Measurements from ENCODE around the gene FGF11.
"Not testable (repeated sequence)": the region's sequence is repeated elsewhere in the genome, so short reads cannot be mapped to it uniquely, and the experiment has no call there.

The FGF11 gene

GRCh38 chr17:7464081-7464480, 24.8 kb downstream of the FGF11 start:
- no peak for DNase-seq

GRCh38 chr17:7465597-7466275, 26.4 kb downstream of the FGF11 start:
- no peak for DNase-seq

- DNase-seq: no peak
Measured at GRCh38 chr17:7466318-7466638, 27.0 kb downstream of the FGF11 start.

GRCh38 chr17:7466639-7467341, 27.5 kb downstream of the FGF11 start:
- DNase-seq: no peak

- DNase-seq: no peak
Measured at GRCh38 chr17:7467498-7467897, 28.2 kb downstream of the FGF11 start.

GRCh38 chr17:7468290-7468689, 29.0 kb downstream of the FGF11 start:
- DNase-seq: no peak

GRCh38 chr17:7468804-7469389, 29.6 kb downstream of the FGF11 start:
- no peak for DNase-seq

GRCh38 chr17:7469843-7470242, 30.5 kb downstream of the FGF11 start:
- not testable (repeated sequence) for DNase-seq

GRCh38 chr17:7470457-7470973, 31.2 kb downstream of the FGF11 start:
- not testable (repeated sequence) for DNase-seq

- DNase-seq: no peak
Measured at GRCh38 chr17:7471729-7472128, 32.4 kb downstream of the FGF11 start.

GRCh38 chr17:7474767-7475166, 35.5 kb downstream of the FGF11 start:
- not testable (repeated sequence) for DNase-seq

DNA sequence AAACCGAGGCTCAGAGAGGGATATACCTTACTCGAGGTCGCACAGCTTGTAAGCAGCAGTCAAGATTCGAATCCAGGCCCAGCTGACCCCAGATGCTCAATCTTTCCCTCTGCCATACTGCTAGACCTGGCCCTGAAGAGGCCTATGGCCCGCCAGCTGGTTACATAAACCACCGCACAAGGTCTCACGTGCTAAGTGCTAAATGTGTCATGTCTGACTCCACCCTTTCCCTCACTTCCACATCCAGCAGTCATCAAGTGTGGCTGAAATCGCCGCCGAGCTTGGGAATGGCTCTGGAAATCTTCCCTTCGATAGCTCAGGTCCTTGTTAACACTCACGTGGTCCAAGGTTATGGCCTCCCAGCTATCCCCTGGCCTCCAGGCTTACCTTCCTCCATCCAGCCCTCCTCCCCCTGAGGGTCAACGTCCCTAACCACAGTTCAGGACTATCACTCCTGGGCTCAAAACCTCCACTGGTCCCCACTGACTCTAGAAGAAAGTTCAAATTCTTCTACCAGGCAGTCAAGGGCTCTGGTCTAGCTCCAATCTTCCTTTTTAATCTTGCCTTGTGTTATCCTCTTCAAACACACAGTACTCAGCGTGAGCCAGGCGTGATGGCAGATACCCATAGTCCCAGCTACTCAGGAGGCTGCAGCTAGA, 36.6 kb downstream of the FGF11 start:
- DNase-seq: no peak

- no peak for DNase-seq
Measured at GRCh38 chr17:7476494-7476893, 37.2 kb downstream of the FGF11 start.

DNA sequence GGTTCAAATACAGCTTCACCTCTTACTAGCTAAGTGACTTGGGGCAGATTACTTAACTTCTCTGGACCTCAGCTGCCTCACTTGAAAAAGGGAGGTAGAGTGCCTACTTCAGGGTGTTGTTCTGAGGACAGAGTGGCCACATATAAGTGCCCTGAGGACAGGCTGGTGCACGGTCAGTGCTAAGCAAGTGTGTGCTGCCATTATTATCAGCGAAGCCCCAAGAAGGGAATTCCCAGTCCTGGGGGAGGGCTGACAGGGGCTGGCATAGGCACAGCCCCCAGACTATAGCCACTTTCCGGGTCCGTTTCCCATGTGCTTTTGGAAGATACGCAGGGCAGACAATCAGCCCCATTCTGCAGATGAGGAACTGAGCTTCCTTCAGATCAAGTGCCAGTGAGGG, 37.6 kb downstream of the FGF11 start:
- no peak for DNase-seq

- no peak for DNase-seq
Measured at GRCh38 chr17:7477392-7478275, 38.3 kb downstream of the FGF11 start.

- DNase-seq: no peak
Measured at GRCh38 chr17:7478276-7479212, 39.2 kb downstream of the FGF11 start.

GRCh38 chr17:7479213-7480088, 40.1 kb downstream of the FGF11 start, which contains the start of gene ZBTB4:
Gene ZBTB4, minus strand, starts transcription at chr17:7479631. Its CDS starts 12,830 bp downstream, at chr17:7466801.
- no peak for DNase-seq

DNA sequence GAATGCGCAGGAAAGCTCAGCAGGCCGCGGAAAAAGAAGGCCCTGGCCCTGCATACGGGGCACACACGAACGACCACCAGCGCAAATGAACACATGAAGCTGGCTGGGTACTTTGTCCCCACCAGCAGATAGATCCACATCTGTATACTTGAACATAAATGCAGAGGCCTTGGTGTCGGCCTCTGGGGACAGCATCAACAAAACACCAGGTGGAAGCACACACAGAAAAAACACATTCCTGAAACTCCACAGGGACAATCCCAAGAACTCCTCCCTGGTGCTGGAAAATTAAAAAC, 40.7 kb downstream of the FGF11 start:
- DNase-seq: no peak

DNA sequence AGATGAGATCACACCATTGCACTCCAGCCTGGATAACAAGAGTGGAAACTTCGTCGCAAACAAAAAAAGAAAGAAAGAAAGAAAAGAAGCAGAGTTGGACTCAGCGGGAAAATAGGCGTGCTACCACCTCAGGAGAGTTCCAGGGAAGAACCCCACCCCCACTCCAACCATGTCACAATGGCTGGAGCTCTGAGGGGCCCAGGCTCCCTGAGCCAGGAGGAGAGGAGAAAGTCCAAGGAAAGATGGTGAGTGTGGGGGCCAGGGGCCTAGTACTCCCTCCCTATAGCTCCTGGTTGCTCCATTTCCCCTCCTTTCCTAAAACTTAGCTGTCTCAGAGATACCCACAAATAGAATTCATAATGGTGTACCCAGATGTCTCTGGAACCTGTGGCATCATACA, 42.0 kb downstream of the FGF11 start, which contains the start of gene SLC35G6:
SLC35G6 (plus strand) TSS at position 172 of the 400 bp plus-strand sequence; CDS start at position 243, 71 bp downstream.
- not testable (repeated sequence) for DNase-seq
